Lower leg skin (tissue), 4 donors: ENCODE measurements around the gene SAXO1. TPM values are rescaled to one million over a fixed set of nuclear protein-coding genes. Genes with fewer than 3 reads are reported as not detected.
"Not testable (repeated sequence)": the region's sequence is repeated elsewhere in the genome, so short reads cannot be mapped to it uniquely, and the experiment has no call there.

Source experiments
- DNase-seq, 2 donors: peaks; one replicate each; pipeline ENCODE4 v3.0.0-alpha.2; 2019; ENCODE audit warnings: low spot score in 2 of 2
- H3K4me3 ChIP-seq: fragments of 200-600 bp; sonication (generic); 2 replicates; pipeline ENCODE4 v1.5.1; 2017; ENCODE audit warnings: mild to moderate bottlenecking, low read depth; ENCODE audit not compliant: poor library complexity, severe bottlenecking
- CTCF ChIP-seq, 3 donors: fragments of 450-650 bp; IDR thresholded peaks; one replicate each; pipeline ENCODE4 v1.5.1; 2016; ENCODE audit warnings: antibody characterized with exemption in 3 of 3, mild to moderate bottlenecking in 3 of 3, moderate library complexity in 2 of 3
- POLR2A ChIP-seq, 2 donors: fragments of 450-650 bp; IDR thresholded peaks; one replicate each; pipeline ENCODE4 v1.6.1; 2016 to 2017; ENCODE audit warnings: antibody characterized with exemption in 2 of 2, mild to moderate bottlenecking in 1 of 2, moderate library complexity in 1 of 2
- WGBS, 2 donors: methylation state at CpG; one replicate each; pipeline ENCODE4 v1.1.5; 2018; 5-methylcytosine and 5-hydroxymethylcytosine counted together
- intact Hi-C: fragments of 100-400 bp; cut with DNase I; formaldehyde crosslinking; loops from one replicate; pipeline ENCODE4 v1.15.0; 2023; ENCODE audit warnings: low total_unique reads
- total RNA-seq, 4 donors: library from RNA; depleted of rRNA; stranded (reverse); fragments of >200 nt; gene quantifications; one replicate each; pipeline ENCODE4 v1.1.0, GENCODE V29; 2016

The SAXO1 gene
- total RNA-seq, 4 donors from 2014 or later, result 0.30 to 1.1 (median 0.56) TPM; not detected in 1

- TF ChIP-seq POLR2A (IDR thresholded peaks at IDR 0.05) (no peak), CTCF (IDR thresholded peaks at IDR 0.05) (peak in 1 of 3 donors; percentile 9)
- DNase-seq, result peak in 1 of 2 donors; percentile 44
- no peak overlapping the region for H3K4me3 ChIP-seq
- WGBS, 2 donors, result 24 to 27% methylated on average over 8 of the region's 8 CpGs
- intact Hi-C loops, result loop anchor here (5.0 kb wide), 1 partner anchor 772 kb away; no protein-coding TSS in a partner anchor
Observed at GRCh38 chr9:19028835-19029451, 4.1 kb downstream of the SAXO1 start.

- intact Hi-C loops, result loop anchor here (5.0 kb wide), 1 partner anchor 771 kb away; no protein-coding TSS in a partner anchor
- WGBS, 2 donors, result 92 to 95% methylated on average over 22 of the region's 22 CpGs
- TF ChIP-seq POLR2A (IDR thresholded peaks at IDR 0.05) (no peak), CTCF (IDR thresholded peaks at IDR 0.05) (no peak)
- DNase-seq, result no peak
- H3K4me3 ChIP-seq, result no peak overlapping the region
Observed at GRCh38 chr9:19027825-19028224, 5.2 kb downstream of the SAXO1 start.

- H3K4me3 ChIP-seq, result no peak overlapping the region
- 91 to 92% methylated on average over 6 of the region's 6 CpGs for WGBS, 2 donors
- intact Hi-C loops, result loop anchor here (5.0 kb wide), 1 partner anchor 769 kb away; no protein-coding TSS in a partner anchor
- DNase-seq, result no peak
- TF ChIP-seq POLR2A (IDR thresholded peaks at IDR 0.05), result no peak
Observed at GRCh38 chr9:19026375-19026774, 6.6 kb downstream of the SAXO1 start.

GRCh38 chr9:19023078-19023477 is 9.9 kb downstream of the SAXO1 start:
- no peak overlapping the region for H3K4me3 ChIP-seq
- TF ChIP-seq CTCF (IDR thresholded peaks at IDR 0.05), result no peak
- TF ChIP-seq POLR2A (IDR thresholded peaks at IDR 0.05), result no peak
- DNase-seq, result no peak
- intact Hi-C loops, result no loop called here
- WGBS, 2 donors, result 74 to 76% methylated on average over 5 of the region's 5 CpGs

- H3K4me3 ChIP-seq, result no peak overlapping the region
- intact Hi-C loops, result no loop called here
- DNase-seq, result no peak
- WGBS, 2 donors, result 84 to 90% methylated on average over 2 of the region's 2 CpGs
- TF ChIP-seq CTCF (IDR thresholded peaks at IDR 0.05) (no peak), POLR2A (IDR thresholded peaks at IDR 0.05) (no peak)
Observed at GRCh38 chr9:19022206-19022605, 10.8 kb downstream of the SAXO1 start.

GRCh38 chr9:19021649-19022048 is 11.4 kb downstream of the SAXO1 start:
- intact Hi-C loops, H3K4me3 ChIP-seq, DNase-seq: not testable (repeated sequence)
- WGBS, 2 donors, result 93 to 98% methylated on average over 2 of the region's 2 CpGs
